Brain microvascular endothelial cell (primary cell): ENCODE measurements around the gene APP.

Experiments
- DNase-seq: peaks from one replicate; pipeline ENCODE4 v3.0.0-alpha.2; 2020
- H3K27ac ChIP-seq: fragments of 250-450 bp; sonication (Bioruptor Pico); 2 replicates; pipeline ENCODE4 v1.5.1; 2020; ENCODE audit warnings: mild to moderate bottlenecking, moderate library complexity
- H3K27me3 ChIP-seq: fragments of 250-450 bp; sonication (Bioruptor Pico); replicated peaks from 2 replicates; pipeline ENCODE4 v1.5.1; 2020; ENCODE audit warnings: mild to moderate bottlenecking
- H3K36me3 ChIP-seq: fragments of 250-450 bp; sonication (Bioruptor Pico); replicated peaks from 2 replicates; pipeline ENCODE4 v1.5.1; 2020; ENCODE audit warnings: mild to moderate bottlenecking
- H3K4me3 ChIP-seq: 2 replicates; pipeline ENCODE4 v1.5.1; 2011; ENCODE audit warnings: low read depth, mild to moderate bottlenecking, control low read depth, low read length, moderate library complexity
- CTCF ChIP-seq: IDR thresholded peaks from 2 replicates; pipeline ENCODE4 v1.5.1; 2011; ENCODE audit warnings: low read depth, mild to moderate bottlenecking, moderate library complexity, low read length, control low read depth, inconsistent platforms; ENCODE audit errors: missing control alignments
- in situ Hi-C: cut with HindIII; loops from 2 replicates; pipeline ENCODE4 v1.10.0; 2017; ENCODE audit warnings: low sequenced_read_pairs, low pct_ligation_motif_present

Gene APP

GRCh38 chr21:25885880-25886279 is 284.7 kb downstream of the APP start:
- DNase-seq: no peak
- in situ Hi-C loops: loop anchor here (25.0 kb wide), 1 partner anchor 276 kb away; the partner anchor contains the start of gene APP
- no peak for TF ChIP-seq CTCF
- Histone ChIP-seq H3K36me3 (peaks cover 19% of the 10 kb centered on the region), H3K4me3 (no peak overlapping the region), H3K27ac (no peak overlapping the region), H3K27me3 (no peaks in the 10 kb centered on the region)

GRCh38 chr21:25885405-25885804 is 285.2 kb downstream of the APP start:
- Histone ChIP-seq H3K27ac (no peak overlapping the region), H3K36me3 (peaks cover 21% of the 10 kb centered on the region), H3K27me3 (no peaks in the 10 kb centered on the region), H3K4me3 (no peak overlapping the region)
- in situ Hi-C loops: loop anchor here (25.0 kb wide), 1 partner anchor 277 kb away; the partner anchor contains the start of gene APP
- TF ChIP-seq CTCF: no peak
- DNase-seq: no peak

GRCh38 chr21:25884311-25884710 is 286.3 kb downstream of the APP start:
- Histone ChIP-seq H3K36me3 (peaks cover 22% of the 10 kb centered on the region), H3K27me3 (no peaks in the 10 kb centered on the region), H3K4me3 (no peak overlapping the region), H3K27ac (no peak overlapping the region)
- TF ChIP-seq CTCF: no peak
- no peak for DNase-seq
- in situ Hi-C loops: loop anchor here (25.0 kb wide), 1 partner anchor 278 kb away; the partner anchor contains the start of gene APP

GRCh38 chr21:25881524-25882376 is 288.8 kb downstream of the APP start:
- H3K4me3 ChIP-seq: no peak overlapping the region
- TF ChIP-seq CTCF: peak; percentile 98
- in situ Hi-C loops: loop anchor here (25.0 kb wide), 1 partner anchor 281 kb away; the partner anchor contains the start of gene APP
- no peak overlapping the region for H3K27ac ChIP-seq
- H3K36me3 ChIP-seq: peaks cover 12% of the 10 kb centered on the region
- no peaks in the 10 kb centered on the region for H3K27me3 ChIP-seq
- peak; percentile 60 for DNase-seq

GRCh38 chr21:25879203-25879602 is 291.4 kb downstream of the APP start:
- Histone ChIP-seq H3K27ac (no peak overlapping the region), H3K4me3 (no peak overlapping the region), H3K27me3 (no peaks in the 10 kb centered on the region), H3K36me3 (peaks cover 12% of the 10 kb centered on the region)
- TF ChIP-seq CTCF: no peak
- in situ Hi-C loops: loop anchor here (25.0 kb wide), 1 partner anchor 283 kb away; the partner anchor contains the start of gene APP
- DNase-seq: no peak
